ENCODE results near the gene SDC1. TPM values are rescaled to one million over a fixed set of nuclear protein-coding genes. Genes with fewer than 3 reads are reported as not detected.

The SDC1 gene
- polyA plus RNA-seq, 3 donors: not detected

DNA sequence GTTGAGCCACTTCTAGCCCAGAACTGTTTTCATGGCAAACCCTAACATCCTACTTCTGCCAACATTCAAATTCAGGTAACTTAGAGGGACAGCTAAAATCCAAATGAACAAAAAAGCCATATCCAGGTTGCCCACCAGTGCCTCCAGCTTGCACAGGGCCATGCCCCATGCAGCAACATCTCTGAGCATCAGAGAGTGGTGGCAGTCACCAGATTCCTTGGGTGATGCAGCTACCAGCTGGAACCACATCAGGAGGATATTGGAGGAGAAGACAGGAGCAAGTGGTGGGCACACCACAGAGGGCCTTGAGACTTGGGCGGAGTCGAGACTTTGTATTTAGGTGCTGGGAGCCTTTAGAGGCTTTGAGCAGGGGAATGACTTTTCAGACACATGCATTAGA is 50.5 kb downstream of the SDC1 start:
- H3K36me3 Mint-ChIP-seq: no peaks in the 10 kb centered on the region
- no peak overlapping the region for H3K4me3 Mint-ChIP-seq
- H3K9me3 Mint-ChIP-seq: no peaks in the 10 kb centered on the region

DNA sequence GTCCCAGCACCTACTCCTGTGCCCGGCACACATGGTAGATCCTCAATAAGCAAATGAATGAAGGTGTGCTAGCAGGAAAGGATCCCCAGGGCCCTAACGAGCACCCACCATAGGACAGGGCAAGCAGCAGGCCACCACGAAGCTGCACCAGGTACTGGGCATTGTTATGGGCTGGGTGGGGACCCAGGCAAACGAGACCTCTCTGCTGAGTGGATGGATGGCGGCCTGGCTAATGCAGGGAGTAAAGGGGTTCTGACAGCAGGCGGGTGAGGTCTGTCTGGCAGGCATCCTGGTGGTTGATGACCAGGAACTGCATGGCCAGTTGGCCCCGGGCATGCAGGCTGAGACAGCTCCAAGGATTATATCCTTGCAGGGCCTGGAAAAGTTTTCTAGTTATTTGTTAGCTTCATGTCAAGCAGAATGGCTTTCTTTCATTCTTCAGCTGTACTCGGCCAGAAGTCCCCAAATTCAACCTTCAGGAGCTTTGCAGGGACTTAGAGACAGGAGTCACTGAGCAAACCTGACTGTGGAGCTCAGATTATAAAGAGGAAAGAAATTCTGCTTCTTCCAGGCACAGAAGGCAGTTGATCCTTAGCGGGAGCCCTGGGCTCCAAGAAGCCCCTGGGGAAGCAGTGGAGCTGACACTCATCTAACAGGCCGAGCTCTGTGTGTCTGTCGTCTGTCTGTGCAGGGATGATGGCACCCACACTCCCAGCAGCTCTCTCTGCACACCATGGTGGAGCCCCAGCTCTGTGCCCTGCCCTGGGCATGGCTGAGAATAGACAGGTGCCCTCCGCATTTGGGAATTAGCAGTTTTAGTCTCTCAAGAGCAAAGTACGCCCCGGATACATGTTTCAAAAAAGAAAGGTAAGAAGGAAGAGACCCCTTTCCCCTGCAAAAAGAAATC is 51.2 kb downstream of the SDC1 start:
- H3K9ac ChIP-seq (ENCODE audit: insufficient read depth, low read length, poor library complexity, severe bottlenecking): no peak overlapping the region
- H3K4me2 ChIP-seq (replicated peaks; ENCODE audit: extremely low read depth, low read length, poor library complexity, severe bottlenecking): no peak overlapping the region
- no peaks in the 10 kb centered on the region for H3K36me3 ChIP-seq (replicated peaks in 1 of 2; ENCODE audit: control insufficient read depth in 1 of 2, insufficient read depth in 2 of 2, low read length in 2 of 2)
- no peak overlapping the region for H3K27ac ChIP-seq (ENCODE audit: low read depth in 1 of 2, low read length in 2 of 2)
- 90% methylated on average over 10 of the region's 14 CpGs for WGBS (ENCODE audit: insufficient coverage)
- Mint-ChIP-seq H3K9me3 (no peaks in the 10 kb centered on the region), H3K36me3 (no peaks in the 10 kb centered on the region), H3K27ac (no peak overlapping the region), H3K27me3 (ENCODE audit: low read depth in 3 of 3) (peaks cover 0 to 3% (median 3%) of the 10 kb centered on the region in 3 donors), H3K4me3 (no peak overlapping the region), H3K4me1 (no peaks in the 10 kb centered on the region)
- TF ChIP-seq, protein P1, sequence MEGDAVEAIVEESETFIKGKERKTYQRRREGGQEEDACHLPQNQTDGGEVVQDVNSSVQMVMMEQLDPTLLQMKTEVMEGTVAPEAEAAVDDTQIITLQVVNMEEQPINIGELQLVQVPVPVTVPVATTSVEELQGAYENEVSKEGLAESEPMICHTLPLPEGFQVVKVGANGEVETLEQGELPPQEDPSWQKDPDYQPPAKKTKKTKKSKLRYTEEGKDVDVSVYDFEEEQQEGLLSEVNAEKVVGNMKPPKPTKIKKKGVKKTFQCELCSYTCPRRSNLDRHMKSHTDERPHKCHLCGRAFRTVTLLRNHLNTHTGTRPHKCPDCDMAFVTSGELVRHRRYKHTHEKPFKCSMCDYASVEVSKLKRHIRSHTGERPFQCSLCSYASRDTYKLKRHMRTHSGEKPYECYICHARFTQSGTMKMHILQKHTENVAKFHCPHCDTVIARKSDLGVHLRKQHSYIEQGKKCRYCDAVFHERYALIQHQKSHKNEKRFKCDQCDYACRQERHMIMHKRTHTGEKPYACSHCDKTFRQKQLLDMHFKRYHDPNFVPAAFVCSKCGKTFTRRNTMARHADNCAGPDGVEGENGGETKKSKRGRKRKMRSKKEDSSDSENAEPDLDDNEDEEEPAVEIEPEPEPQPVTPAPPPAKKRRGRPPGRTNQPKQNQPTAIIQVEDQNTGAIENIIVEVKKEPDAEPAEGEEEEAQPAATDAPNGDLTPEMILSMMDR (IDR thresholded peaks at IDR 0.05): no peak
- DNase-seq: no peak
- no peaks in the 10 kb centered on the region for H3K27me3 ChIP-seq (ENCODE audit: control insufficient read depth in 2 of 2, insufficient read depth in 2 of 2, low read length in 2 of 2)
- H4K20me1 ChIP-seq (ENCODE audit: insufficient read depth, low read length): no peaks in the 10 kb centered on the region
- H3K9me3 ChIP-seq (replicated peaks in 1 of 2; ENCODE audit: control insufficient read depth in 1 of 2, insufficient read depth in 1 of 2, low read length in 2 of 2): no peaks in the 10 kb centered on the region
- no peaks in the 10 kb centered on the region for H3K79me2 ChIP-seq (ENCODE audit: insufficient read depth, low read length)
- intact Hi-C loops (cut with micrococcal nuclease): no loop called here
- no peak overlapping the region for H2AFZ ChIP-seq (ENCODE audit: insufficient read depth, low read depth, low read length, poor library complexity, severe bottlenecking)
- no peaks in the 10 kb centered on the region for H3K4me1 ChIP-seq (ENCODE audit: control insufficient read depth in 1 of 2, insufficient read depth in 2 of 2, low read length in 2 of 2)
- no peak overlapping the region for H3K4me3 ChIP-seq (replicated peaks in 1 of 3; ENCODE audit: low read depth in 2 of 3, low read length in 3 of 3)

More for the DNA sequence above, 50.5 kb downstream of the SDC1 start:
- H3K27me3 Mint-ChIP-seq (ENCODE audit: low read depth in 3 of 3): peaks cover 0 to 3% (median 3%) of the 10 kb centered on the region in 3 donors
- Histone ChIP-seq H2AFZ (ENCODE audit: insufficient read depth, low read depth, low read length, poor library complexity, severe bottlenecking) (no peak overlapping the region), H3K9me3 (replicated peaks in 1 of 2; ENCODE audit: control insufficient read depth in 1 of 2, insufficient read depth in 1 of 2, low read length in 2 of 2) (no peaks in the 10 kb centered on the region), H4K20me1 (ENCODE audit: insufficient read depth, low read length) (no peaks in the 10 kb centered on the region), H3K9ac (ENCODE audit: insufficient read depth, low read length, poor library complexity, severe bottlenecking) (no peak overlapping the region), H3K4me2 (replicated peaks; ENCODE audit: extremely low read depth, low read length, poor library complexity, severe bottlenecking) (no peak overlapping the region), H3K27me3 (ENCODE audit: control insufficient read depth in 2 of 2, insufficient read depth in 2 of 2, low read length in 2 of 2) (no peaks in the 10 kb centered on the region), H3K27ac (ENCODE audit: low read depth in 1 of 2, low read length in 2 of 2) (no peak overlapping the region), H3K4me3 (replicated peaks in 1 of 3; ENCODE audit: low read depth in 2 of 3, low read length in 3 of 3) (no peak overlapping the region), H3K4me1 (ENCODE audit: control insufficient read depth in 1 of 2, insufficient read depth in 2 of 2, low read length in 2 of 2) (no peaks in the 10 kb centered on the region), H3K79me2 (ENCODE audit: insufficient read depth, low read length) (no peaks in the 10 kb centered on the region), H3K36me3 (replicated peaks in 1 of 2; ENCODE audit: control insufficient read depth in 1 of 2, insufficient read depth in 2 of 2, low read length in 2 of 2) (no peaks in the 10 kb centered on the region)
- H3K4me1 Mint-ChIP-seq: no peaks in the 10 kb centered on the region
- intact Hi-C loops (cut with micrococcal nuclease): no loop called here
- no peak for DNase-seq
- 80% methylated on average over 1 of the region's 2 CpGs for WGBS (ENCODE audit: insufficient coverage)
- TF ChIP-seq, protein P1 (IDR thresholded peaks at IDR 0.05): no peak
- no peak overlapping the region for H3K27ac Mint-ChIP-seq

All from CD14-positive monocyte (primary cell).